Measurements from ENCODE around the gene THSD7A. TPM values are rescaled to one million over a fixed set of nuclear protein-coding genes. Genes with fewer than 3 reads are reported as not detected.

THSD7A gene
- total and polyA plus RNA-seq, 4 donors, result 0.15 to 2.7 (median 1.9) TPM

DNA sequence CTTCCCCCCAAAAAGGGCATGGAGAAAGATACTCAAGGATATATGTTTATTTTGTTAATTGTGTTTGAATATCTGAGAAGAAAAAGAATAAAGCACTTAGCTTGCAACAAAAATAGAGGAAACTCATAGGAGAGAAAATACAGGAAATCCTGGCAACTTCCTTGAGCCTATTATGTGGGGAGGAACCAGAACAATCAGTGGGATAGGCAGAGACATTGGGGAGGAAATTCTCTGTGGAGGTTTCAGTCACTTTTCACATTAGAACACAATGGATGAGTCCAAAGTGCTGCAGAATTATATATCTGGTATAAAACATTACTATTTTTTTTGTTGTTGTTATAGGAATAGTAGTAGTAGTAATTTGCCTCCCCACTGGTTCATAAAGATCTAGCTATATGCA is 240.1 kb downstream of the THSD7A start:
- H3K9ac ChIP-seq (ENCODE audit: low read depth in 1 of 2, low read length in 2 of 2), result no peak overlapping the region
- DNase-seq (ENCODE audit: low spot score), result no peak
- no peak overlapping the region for H3K27ac ChIP-seq (ENCODE audit: low read depth in 1 of 2, low read length in 2 of 2)
- no peaks in the 10 kb centered on the region for H3K4me1 ChIP-seq (ENCODE audit: control insufficient read depth in 4 of 4, insufficient read depth in 4 of 4, low read length in 3 of 4)
- H3K9me3 ChIP-seq (ENCODE audit: control insufficient read depth in 4 of 4, low read length in 3 of 4), result no peaks in the 10 kb centered on the region
- TF ChIP-seq FOXA1 (IDR thresholded peaks at IDR 0.05), result no peak
- TF ChIP-seq, protein P1, sequence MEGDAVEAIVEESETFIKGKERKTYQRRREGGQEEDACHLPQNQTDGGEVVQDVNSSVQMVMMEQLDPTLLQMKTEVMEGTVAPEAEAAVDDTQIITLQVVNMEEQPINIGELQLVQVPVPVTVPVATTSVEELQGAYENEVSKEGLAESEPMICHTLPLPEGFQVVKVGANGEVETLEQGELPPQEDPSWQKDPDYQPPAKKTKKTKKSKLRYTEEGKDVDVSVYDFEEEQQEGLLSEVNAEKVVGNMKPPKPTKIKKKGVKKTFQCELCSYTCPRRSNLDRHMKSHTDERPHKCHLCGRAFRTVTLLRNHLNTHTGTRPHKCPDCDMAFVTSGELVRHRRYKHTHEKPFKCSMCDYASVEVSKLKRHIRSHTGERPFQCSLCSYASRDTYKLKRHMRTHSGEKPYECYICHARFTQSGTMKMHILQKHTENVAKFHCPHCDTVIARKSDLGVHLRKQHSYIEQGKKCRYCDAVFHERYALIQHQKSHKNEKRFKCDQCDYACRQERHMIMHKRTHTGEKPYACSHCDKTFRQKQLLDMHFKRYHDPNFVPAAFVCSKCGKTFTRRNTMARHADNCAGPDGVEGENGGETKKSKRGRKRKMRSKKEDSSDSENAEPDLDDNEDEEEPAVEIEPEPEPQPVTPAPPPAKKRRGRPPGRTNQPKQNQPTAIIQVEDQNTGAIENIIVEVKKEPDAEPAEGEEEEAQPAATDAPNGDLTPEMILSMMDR (IDR thresholded peaks at IDR 0.05; ENCODE audit: low read depth, low read length, missing input control), result no peak
- TF ChIP-seq, protein P2, sequence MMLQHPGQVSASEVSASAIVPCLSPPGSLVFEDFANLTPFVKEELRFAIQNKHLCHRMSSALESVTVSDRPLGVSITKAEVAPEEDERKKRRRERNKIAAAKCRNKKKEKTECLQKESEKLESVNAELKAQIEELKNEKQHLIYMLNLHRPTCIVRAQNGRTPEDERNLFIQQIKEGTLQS (IDR thresholded peaks at IDR 0.05), result no peak
- no peak for TF ChIP-seq NR2F2 (IDR thresholded peaks at IDR 0.05)
- TF ChIP-seq TAF1 (conservative IDR thresholded peaks at IDR 0.05), result no peak
- no peak for TF ChIP-seq EGR1 (IDR thresholded peaks at IDR 0.05; ENCODE audit: low read depth in 2 of 2)
- TF ChIP-seq YY1 (IDR thresholded peaks at IDR 0.05), result no peak
- no peak for TF ChIP-seq HNF4G (IDR thresholded peaks at IDR 0.05)
- TF ChIP-seq, protein P3, sequence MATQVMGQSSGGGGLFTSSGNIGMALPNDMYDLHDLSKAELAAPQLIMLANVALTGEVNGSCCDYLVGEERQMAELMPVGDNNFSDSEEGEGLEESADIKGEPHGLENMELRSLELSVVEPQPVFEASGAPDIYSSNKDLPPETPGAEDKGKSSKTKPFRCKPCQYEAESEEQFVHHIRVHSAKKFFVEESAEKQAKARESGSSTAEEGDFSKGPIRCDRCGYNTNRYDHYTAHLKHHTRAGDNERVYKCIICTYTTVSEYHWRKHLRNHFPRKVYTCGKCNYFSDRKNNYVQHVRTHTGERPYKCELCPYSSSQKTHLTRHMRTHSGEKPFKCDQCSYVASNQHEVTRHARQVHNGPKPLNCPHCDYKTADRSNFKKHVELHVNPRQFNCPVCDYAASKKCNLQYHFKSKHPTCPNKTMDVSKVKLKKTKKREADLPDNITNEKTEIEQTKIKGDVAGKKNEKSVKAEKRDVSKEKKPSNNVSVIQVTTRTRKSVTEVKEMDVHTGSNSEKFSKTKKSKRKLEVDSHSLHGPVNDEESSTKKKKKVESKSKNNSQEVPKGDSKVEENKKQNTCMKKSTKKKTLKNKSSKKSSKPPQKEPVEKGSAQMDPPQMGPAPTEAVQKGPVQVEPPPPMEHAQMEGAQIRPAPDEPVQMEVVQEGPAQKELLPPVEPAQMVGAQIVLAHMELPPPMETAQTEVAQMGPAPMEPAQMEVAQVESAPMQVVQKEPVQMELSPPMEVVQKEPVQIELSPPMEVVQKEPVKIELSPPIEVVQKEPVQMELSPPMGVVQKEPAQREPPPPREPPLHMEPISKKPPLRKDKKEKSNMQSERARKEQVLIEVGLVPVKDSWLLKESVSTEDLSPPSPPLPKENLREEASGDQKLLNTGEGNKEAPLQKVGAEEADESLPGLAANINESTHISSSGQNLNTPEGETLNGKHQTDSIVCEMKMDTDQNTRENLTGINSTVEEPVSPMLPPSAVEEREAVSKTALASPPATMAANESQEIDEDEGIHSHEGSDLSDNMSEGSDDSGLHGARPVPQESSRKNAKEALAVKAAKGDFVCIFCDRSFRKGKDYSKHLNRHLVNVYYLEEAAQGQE (IDR thresholded peaks at IDR 0.05), result no peak
- TF ChIP-seq FOXA2 (IDR thresholded peaks at IDR 0.05), result no peak
- no peaks in the 10 kb centered on the region for H3K36me3 ChIP-seq (ENCODE audit: control insufficient read depth in 4 of 4, insufficient read depth in 3 of 4, low read depth in 1 of 4, low read length in 3 of 4)
- H3K4me3 ChIP-seq (ENCODE audit: low read depth in 1 of 3, low read length in 3 of 3), result no peak overlapping the region
- no peaks in the 10 kb centered on the region for H3K27me3 ChIP-seq (ENCODE audit: control insufficient read depth in 4 of 4, insufficient read depth in 4 of 4, low read length in 3 of 4)

DNA sequence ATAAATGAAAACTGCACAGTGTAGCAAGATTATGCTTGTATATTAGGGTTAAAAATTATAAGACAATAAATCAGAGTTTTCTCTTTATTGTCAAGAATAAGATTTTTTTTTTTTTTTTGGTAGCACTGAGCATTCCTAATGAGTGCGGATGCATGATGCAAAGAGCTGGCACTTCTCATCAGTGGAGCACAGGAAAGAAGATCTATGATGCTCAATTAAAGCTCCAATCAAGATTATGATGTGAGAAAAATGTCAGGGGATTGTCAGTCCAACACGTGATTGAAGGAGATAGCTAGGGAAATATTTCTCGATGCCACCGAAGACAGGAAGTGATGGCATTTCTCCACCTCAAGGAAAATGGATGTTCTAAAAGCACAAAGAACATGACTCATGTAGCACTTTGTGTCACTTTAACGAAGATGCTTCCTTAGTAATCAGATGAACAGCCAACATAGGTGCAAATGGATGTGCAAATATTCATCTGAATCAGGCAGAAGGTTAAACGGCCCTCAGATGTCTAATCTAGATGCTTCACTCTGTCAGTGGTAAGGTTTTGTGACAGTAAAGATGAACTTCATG is 240.9 kb downstream of the THSD7A start:
- TF ChIP-seq HNF4G (IDR thresholded peaks at IDR 0.05), result no peak
- TF ChIP-seq EGR1 (IDR thresholded peaks at IDR 0.05; ENCODE audit: low read depth in 2 of 2), result no peak
- no peak for TF ChIP-seq FOXA2 (IDR thresholded peaks at IDR 0.05)
- TF ChIP-seq RXRA (IDR thresholded peaks at IDR 0.05), result no peak
- no peak for TF ChIP-seq HNF4A (conservative IDR thresholded peaks at IDR 0.05)
- TF ChIP-seq, protein P3 (IDR thresholded peaks at IDR 0.05), result no peak
- no peak for TF ChIP-seq JUND (IDR thresholded peaks at IDR 0.05)
- no peak for TF ChIP-seq SP1 (IDR thresholded peaks at IDR 0.05)
- TF ChIP-seq NR2F2 (IDR thresholded peaks at IDR 0.05), result no peak
- TF ChIP-seq, protein P4, sequence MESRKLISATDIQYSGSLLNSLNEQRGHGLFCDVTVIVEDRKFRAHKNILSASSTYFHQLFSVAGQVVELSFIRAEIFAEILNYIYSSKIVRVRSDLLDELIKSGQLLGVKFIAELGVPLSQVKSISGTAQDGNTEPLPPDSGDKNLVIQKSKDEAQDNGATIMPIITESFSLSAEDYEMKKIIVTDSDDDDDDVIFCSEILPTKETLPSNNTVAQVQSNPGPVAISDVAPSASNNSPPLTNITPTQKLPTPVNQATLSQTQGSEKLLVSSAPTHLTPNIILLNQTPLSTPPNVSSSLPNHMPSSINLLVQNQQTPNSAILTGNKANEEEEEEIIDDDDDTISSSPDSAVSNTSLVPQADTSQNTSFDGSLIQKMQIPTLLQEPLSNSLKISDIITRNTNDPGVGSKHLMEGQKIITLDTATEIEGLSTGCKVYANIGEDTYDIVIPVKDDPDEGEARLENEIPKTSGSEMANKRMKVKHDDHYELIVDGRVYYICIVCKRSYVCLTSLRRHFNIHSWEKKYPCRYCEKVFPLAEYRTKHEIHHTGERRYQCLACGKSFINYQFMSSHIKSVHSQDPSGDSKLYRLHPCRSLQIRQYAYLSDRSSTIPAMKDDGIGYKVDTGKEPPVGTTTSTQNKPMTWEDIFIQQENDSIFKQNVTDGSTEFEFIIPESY (IDR thresholded peaks at IDR 0.05), result no peak
- TF ChIP-seq TAF1 (conservative IDR thresholded peaks at IDR 0.05), result no peak
- no peak for TF ChIP-seq RAD21 (IDR thresholded peaks at IDR 0.05)
- Histone ChIP-seq H3K4me3 (ENCODE audit: low read depth in 1 of 3, low read length in 3 of 3) (no peak overlapping the region), H3K9me3 (ENCODE audit: control insufficient read depth in 4 of 4, low read length in 3 of 4) (no peaks in the 10 kb centered on the region), H3K27ac (ENCODE audit: low read depth in 1 of 2, low read length in 2 of 2) (no peak overlapping the region), H3K36me3 (ENCODE audit: control insufficient read depth in 4 of 4, insufficient read depth in 3 of 4, low read depth in 1 of 4, low read length in 3 of 4) (no peaks in the 10 kb centered on the region), H3K9ac (ENCODE audit: low read depth in 1 of 2, low read length in 2 of 2) (no peak overlapping the region), H3K27me3 (ENCODE audit: control insufficient read depth in 4 of 4, insufficient read depth in 4 of 4, low read length in 3 of 4) (no peaks in the 10 kb centered on the region), H3K4me1 (ENCODE audit: control insufficient read depth in 4 of 4, insufficient read depth in 4 of 4, low read length in 3 of 4) (no peaks in the 10 kb centered on the region)
- DNase-seq (ENCODE audit: low spot score), result no peak
- 87% methylated on average over 6 of the region's 6 CpGs for WGBS

Measured in liver (tissue), 9 donors.